HG03432 (cell line): ENCODE measurements around the gene ARVCF.

Source experiments
- ATAC-seq: cut with Tn5 transposase; IDR thresholded peaks from one replicate; pipeline ENCODE4 v1.9.1; 2021; ENCODE audit warnings: mild to moderate bottlenecking, moderate library complexity; ENCODE audit not compliant: unreplicated experiment

ARVCF gene

GRCh38 chr22:20019661-20020532 is 3.3 kb upstream of the ARVCF start:
- no peak for ATAC-seq

- ATAC-seq = no peak
Observed at GRCh38 chr22:20018001-20018400, 1.4 kb upstream of the ARVCF start.

GRCh38 chr22:20017622-20017958 is 967 bp upstream of the ARVCF start:
- ATAC-seq = no peak

GRCh38 chr22:20015971-20016733 is 471 bp downstream of the ARVCF start:
- ATAC-seq = no peak

GRCh38 chr22:20015187-20015625 is 1.4 kb downstream of the ARVCF start:
- no peak for ATAC-seq

DNA sequence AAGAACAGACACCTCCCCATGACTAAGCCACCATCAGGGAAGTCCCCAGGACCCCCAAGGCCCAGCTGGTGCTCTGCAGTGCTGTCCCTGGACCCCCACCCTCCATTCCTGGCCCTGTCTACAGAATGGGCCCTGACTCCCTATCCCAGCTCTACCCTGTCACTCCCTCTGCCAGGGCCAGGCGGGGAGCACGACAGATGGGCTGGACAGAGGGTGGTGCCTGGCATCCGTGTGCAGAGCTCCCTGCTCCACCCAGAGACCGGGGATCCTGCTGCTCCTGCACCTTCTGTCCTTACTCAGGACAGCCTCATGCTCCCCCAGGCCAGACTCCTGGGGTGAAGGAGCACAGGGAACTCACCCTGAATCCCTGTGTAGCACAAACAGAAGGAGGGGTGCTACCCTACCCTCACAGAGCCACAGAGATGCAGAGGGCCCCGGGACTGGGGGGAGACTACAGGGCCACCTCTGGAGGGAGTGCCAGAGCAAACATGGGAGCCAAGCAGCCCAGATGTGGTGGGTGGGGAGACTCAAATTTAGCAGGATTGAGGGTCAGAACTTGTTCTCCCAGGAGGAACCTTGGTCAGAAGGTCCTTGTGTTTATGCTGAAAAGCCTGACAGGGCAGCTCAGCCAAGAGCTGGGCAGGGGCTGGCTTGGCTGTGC is 2.0 kb downstream of the ARVCF start:
- no peak for ATAC-seq

- ATAC-seq = no peak
Observed at GRCh38 chr22:20013382-20013871, 3.2 kb downstream of the ARVCF start.

- ATAC-seq = no peak
Observed at GRCh38 chr22:20012741-20013331, 3.8 kb downstream of the ARVCF start.

DNA sequence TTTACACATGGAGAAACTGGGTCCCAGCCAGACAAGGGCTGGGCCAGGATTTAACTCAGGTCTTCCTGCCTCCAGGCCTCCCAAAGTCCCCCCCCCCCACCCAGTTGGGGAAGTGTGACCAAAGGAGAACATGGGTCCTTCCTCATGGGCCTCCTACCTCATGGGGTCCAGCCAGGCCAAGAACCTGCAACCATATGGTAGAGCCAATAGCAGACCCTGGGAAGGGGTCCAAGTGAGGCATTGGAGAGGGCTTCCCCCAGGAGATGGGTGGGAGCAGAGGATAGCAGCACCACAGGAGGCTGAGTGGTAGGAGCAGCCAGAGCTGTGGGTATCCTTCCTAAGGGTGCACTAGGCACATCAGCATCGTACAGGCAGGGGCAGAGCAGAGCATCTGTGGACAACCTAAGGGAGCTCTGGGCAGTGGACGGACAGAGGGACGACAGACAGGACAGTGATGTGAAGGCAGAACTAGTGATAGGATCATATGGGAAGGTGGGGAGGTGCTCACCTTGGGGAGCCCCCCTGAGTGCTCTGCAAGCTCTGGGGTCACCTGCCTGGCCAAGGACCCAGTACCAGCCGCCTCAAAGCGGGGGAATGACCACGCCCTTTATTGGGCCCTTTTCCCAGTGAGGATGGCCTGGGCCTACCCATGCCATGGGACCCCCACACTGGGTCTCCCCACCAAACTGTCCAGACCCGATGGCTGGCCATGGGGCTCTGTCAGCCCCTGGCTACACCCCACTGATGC is 4.5 kb downstream of the ARVCF start:
- ATAC-seq = no peak

- ATAC-seq = no peak
Observed at GRCh38 chr22:20011123-20011992, 5.3 kb downstream of the ARVCF start.

GRCh38 chr22:20010307-20011122 is 6.1 kb downstream of the ARVCF start:
- no peak for ATAC-seq

- no peak for ATAC-seq
Observed at GRCh38 chr22:20009582-20010306, 6.9 kb downstream of the ARVCF start.

- no peak for ATAC-seq
Observed at GRCh38 chr22:20009018-20009491, 7.6 kb downstream of the ARVCF start.

DNA sequence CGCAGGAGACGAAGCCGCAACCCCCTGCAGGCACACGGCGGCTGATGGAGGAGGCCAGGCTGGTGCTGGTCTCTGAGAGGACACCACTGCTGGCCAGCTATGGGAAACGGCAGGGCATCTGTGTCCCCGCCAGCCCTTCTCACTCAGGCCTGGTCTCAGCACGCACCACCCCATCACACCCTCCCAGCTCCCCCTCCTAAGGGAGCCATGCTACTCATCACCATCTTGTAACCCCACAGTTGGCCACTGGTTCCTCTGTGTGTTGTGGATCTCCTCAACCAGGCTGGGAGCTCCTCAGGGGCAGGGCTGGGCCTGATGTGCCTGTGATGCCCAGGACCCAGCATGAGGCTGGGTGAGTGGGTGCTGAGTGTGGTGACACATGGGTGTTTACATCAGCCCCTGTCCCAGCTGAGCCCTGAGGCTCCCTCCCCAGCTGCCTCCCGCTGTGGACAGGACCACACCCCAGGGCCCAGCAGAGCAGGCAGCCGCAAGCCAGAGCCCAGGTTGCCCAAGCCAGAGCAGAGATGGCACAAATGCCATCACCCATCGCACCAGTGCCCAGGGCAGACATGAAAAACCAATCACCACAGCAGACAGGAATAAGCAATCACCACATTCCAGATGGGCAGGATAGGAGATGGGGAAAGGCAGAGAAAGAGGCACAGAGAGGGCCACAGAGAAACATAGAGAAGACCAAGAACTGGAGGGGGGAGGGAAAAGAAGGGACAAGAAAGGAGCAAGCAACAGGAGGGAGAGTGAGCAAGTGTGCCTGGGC is 8.2 kb downstream of the ARVCF start:
- ATAC-seq = no peak

GRCh38 chr22:20004464-20004863 is 12.2 kb downstream of the ARVCF start:
- no peak for ATAC-seq

DNA sequence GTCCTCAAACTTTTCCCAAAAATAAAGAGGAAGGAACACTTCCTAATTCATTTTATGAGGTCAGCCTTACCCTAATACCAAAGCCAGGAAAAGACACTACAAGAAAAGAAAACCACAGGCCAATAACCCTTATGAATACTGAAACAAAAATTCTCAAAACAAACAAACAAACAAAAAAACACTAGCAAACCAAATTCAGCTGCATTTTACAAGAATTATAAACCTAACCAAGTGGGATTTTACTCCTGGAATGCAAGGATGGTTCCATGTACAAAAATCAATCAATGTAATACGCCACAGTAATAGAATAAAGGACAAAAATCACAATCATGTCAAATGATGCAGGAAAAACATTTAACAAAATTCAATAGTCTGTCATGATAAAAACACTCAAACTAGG is 13.3 kb downstream of the ARVCF start:
- no peak for ATAC-seq

- no peak for ATAC-seq
Observed at GRCh38 chr22:20002636-20003035, 14.0 kb downstream of the ARVCF start.
